ENCODE measurements around the gene CEP135. TPM values are rescaled to one million over a fixed set of nuclear protein-coding genes. Genes with fewer than 3 reads are reported as not detected.

The CEP135 gene
- total and polyA plus RNA-seq, 8 donors: 0.76 to 18.1 (median 6.3) TPM

DNA sequence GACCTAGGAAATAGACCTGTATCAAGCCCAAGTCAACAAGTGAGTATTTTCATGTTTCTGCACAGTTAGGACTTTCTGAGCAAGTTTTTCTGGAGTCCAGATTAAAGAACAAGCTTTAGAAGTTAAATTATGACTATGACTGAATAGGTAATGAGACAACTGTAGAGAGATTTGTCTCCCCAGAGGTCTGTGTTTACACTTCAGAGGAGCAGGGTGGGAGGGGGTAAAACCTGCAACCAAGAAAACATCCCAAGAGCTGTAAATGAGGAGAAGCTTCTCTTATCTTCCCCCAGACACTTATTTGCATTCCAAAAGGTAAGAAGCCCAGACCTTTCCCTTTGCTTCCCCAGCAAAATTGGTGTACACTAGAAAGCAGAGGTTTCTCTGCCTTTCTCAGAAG lies 22.1 kb upstream of the CEP135 start:
- TF ChIP-seq POLR2AphosphoS5 (IDR thresholded peaks at IDR 0.05): no peak
- no peak for TF ChIP-seq CTCF (IDR thresholded peaks at IDR 0.05)
- no peak for TF ChIP-seq POLR2A (IDR thresholded peaks at IDR 0.05)
- no peak for TF ChIP-seq EP300 (IDR thresholded peaks at IDR 0.05)

GRCh38 chr4:55927803-55928437 lies 20.8 kb upstream of the CEP135 start:
- Histone ChIP-seq H3K36me3 (no peaks in the 10 kb centered on the region), H3K4me1 (no peaks in the 10 kb centered on the region), H3K9me3 (no peaks in the 10 kb centered on the region), H3K4me3 (no peak overlapping the region), H3K27me3 (no peaks in the 10 kb centered on the region), H3K27ac (no peak overlapping the region)
- no peak for DNase-seq
- TF ChIP-seq POLR2A (IDR thresholded peaks at IDR 0.05) (no peak), POLR2AphosphoS5 (IDR thresholded peaks at IDR 0.05) (no peak), CTCF (IDR thresholded peaks at IDR 0.05) (no peak), EP300 (IDR thresholded peaks at IDR 0.05) (no peak)
- WGBS, 5 donors: 67 to 87% (median 78%) methylated on average over 2 of the region's 2 CpGs
- intact Hi-C loops (cut with DNase I; ENCODE audit: low total_unique reads): no loop called here

More for the DNA sequence above, 22.1 kb upstream of the CEP135 start:
- intact Hi-C loops (cut with DNase I; ENCODE audit: low total_unique reads): no loop called here
- no peak for DNase-seq
- no peaks in the 10 kb centered on the region for H3K27me3 ChIP-seq
- no peak overlapping the region for H3K4me3 ChIP-seq
- H3K9me3 ChIP-seq: no peaks in the 10 kb centered on the region
- H3K27ac ChIP-seq: no peak overlapping the region
- no peaks in the 10 kb centered on the region for H3K4me1 ChIP-seq
- H3K36me3 ChIP-seq: no peaks in the 10 kb centered on the region

GRCh38 chr4:55928846-55929245 lies 19.9 kb upstream of the CEP135 start:
- H3K4me3 ChIP-seq: no peak overlapping the region
- H3K9me3 ChIP-seq: no peaks in the 10 kb centered on the region
- H3K27me3 ChIP-seq: no peaks in the 10 kb centered on the region
- 48 to 85% (median 76%) methylated on average over 1 of the region's 1 CpG for WGBS, 5 donors
- DNase-seq: no peak
- H3K27ac ChIP-seq: no peak overlapping the region
- no peaks in the 10 kb centered on the region for H3K36me3 ChIP-seq
- TF ChIP-seq POLR2AphosphoS5 (IDR thresholded peaks at IDR 0.05) (no peak), EP300 (IDR thresholded peaks at IDR 0.05) (no peak), POLR2A (IDR thresholded peaks at IDR 0.05) (no peak), CTCF (IDR thresholded peaks at IDR 0.05) (no peak)
- intact Hi-C loops (cut with DNase I; ENCODE audit: low total_unique reads): no loop called here
- no peaks in the 10 kb centered on the region for H3K4me1 ChIP-seq

GRCh38 chr4:55931043-55931442 lies 17.7 kb upstream of the CEP135 start:
- Histone ChIP-seq H3K9me3 (no peaks in the 10 kb centered on the region), H3K4me3 (no peak overlapping the region), H3K27ac (no peak overlapping the region), H3K4me1 (no peaks in the 10 kb centered on the region), H3K27me3 (no peaks in the 10 kb centered on the region), H3K36me3 (no peaks in the 10 kb centered on the region)
- intact Hi-C loops (cut with DNase I; ENCODE audit: low total_unique reads): no loop called here
- no peak for TF ChIP-seq EP300 (IDR thresholded peaks at IDR 0.05)
- TF ChIP-seq POLR2AphosphoS5 (IDR thresholded peaks at IDR 0.05): no peak
- no peak for TF ChIP-seq POLR2A (IDR thresholded peaks at IDR 0.05)
- TF ChIP-seq CTCF (IDR thresholded peaks at IDR 0.05): no peak
- DNase-seq: no peak
- 57 to 72% (median 63%) methylated on average over 2 of the region's 2 CpGs for WGBS, 5 donors
